K562 (cell line): ENCODE results near the gene CUX1. TPM values are rescaled to one million over a fixed set of nuclear protein-coding genes. Genes with fewer than 3 reads are reported as not detected.
A peak's percentile ranks its signal among the peaks of the same experiment; 100 is the strongest.

Experiments used
- ARID1B ChIP-seq: fragments of 450-650 bp; IDR thresholded peaks from 2 replicates; pipeline ENCODE4 v1.6.1; 2016; ENCODE audit warnings: antibody characterized with exemption, mild to moderate bottlenecking, inconsistent platforms
- BHLHE40 ChIP-seq: IDR thresholded peaks from 2 replicates; pipeline ENCODE4 v1.6.1; 2011; ENCODE audit warnings: low read length, improper control_type of control experiment
- BRCA1 ChIP-seq, 2 experiments: fragments of 450-650 bp in 1 of 2; sonication (generic) in 1 of 2; formaldehyde crosslinking in 1 of 2; IDR thresholded peaks; 2 replicates each; pipeline versions ENCODE4 v1.5.0 to v1.6.1; 2017 to 2020; ENCODE audit warnings: mild to moderate bottlenecking in 1 of 2, missing genetic modification reagents in 1 of 2
- CHD4 ChIP-seq: fragments of 200-600 bp; sonication (generic); IDR thresholded peaks from 3 replicates; pipeline ENCODE4 v1.6.1; 2012; ENCODE audit warnings: low read depth, mild to moderate bottlenecking, mixed read lengths, low read length, inconsistent platforms; ENCODE audit not compliant: insufficient read depth, insufficient replicate concordance, poor library complexity, severe bottlenecking
- CREB1 ChIP-seq, 2 experiments: sonication (generic) in 1 of 2; formaldehyde crosslinking in 1 of 2; IDR thresholded peaks; 2 replicates each; pipeline versions ENCODE4 v1.6.1 to v1.8.0; 2012 to 2022; ENCODE audit warnings: inconsistent platforms in 1 of 2, mild to moderate bottlenecking in 1 of 2, missing genetic modification reagents in 1 of 2, moderate library complexity in 1 of 2
- E2F4 ChIP-seq: sonication (generic); formaldehyde crosslinking; IDR thresholded peaks from 2 replicates; pipeline ENCODE4 v1.8.0; 2022; ENCODE audit warnings: mild to moderate bottlenecking, low read depth, missing genetic modification reagents
- FOXP4 ChIP-seq: sonication (generic); formaldehyde crosslinking; IDR thresholded peaks from 2 replicates; pipeline ENCODE4 v1.8.0; 2022; ENCODE audit warnings: mild to moderate bottlenecking, missing genetic modification reagents, borderline replicate concordance
- GTF2B ChIP-seq: IDR thresholded peaks from 2 replicates; pipeline ENCODE4 v1.6.1; 2011; ENCODE audit not compliant: insufficient read length; ENCODE audit errors: extremely low read depth
- HES1 ChIP-seq: fragments of 450-650 bp; IDR thresholded peaks from 2 replicates; pipeline ENCODE4 v1.6.1; 2016; ENCODE audit warnings: low read depth, mild to moderate bottlenecking, moderate library complexity
- HMBOX1 ChIP-seq: sonication (generic); IDR thresholded peaks from 2 replicates; pipeline ENCODE4 v1.6.1; 2016
- MAFF ChIP-seq: IDR thresholded peaks from 2 replicates; pipeline ENCODE4 v1.6.1; 2012; ENCODE audit warnings: low read length, improper control_type of control experiment
- NR2C1 ChIP-seq, 2 experiments: fragments of 450-650 bp; IDR thresholded peaks; 2 replicates each; pipeline ENCODE4 v1.6.1; 2017; ENCODE audit warnings: mild to moderate bottlenecking in 2 of 2, antibody characterized with exemption in 1 of 2, inconsistent platforms in 1 of 2, missing compliant biosample characterization in 1 of 2, missing genetic modification characterization in 1 of 2
- PURB ChIP-seq: sonication (generic); formaldehyde crosslinking; IDR thresholded peaks from 2 replicates; pipeline ENCODE4 v1.9.0; 2021; ENCODE audit warnings: low read depth, mild to moderate bottlenecking, missing genetic modification reagents
- polyA plus RNA-seq, 8 experiments: library from polyadenylated mRNA; depleted of rRNA in 4 of 8; stranded (reverse) in 5 of 8; unstranded in 3 of 8; fragments of >200 nt; fragmentation: Nextera tagmentation in 2 of 8; fragmentation: Illumina TruSeq in 1 of 8; extraction: Ambion mirVana in 2 of 8; extraction: Trizol in 1 of 8; gene quantifications; 2 replicates each; pipeline versions ENCODE4 v1.2.1 to v1.2.3, GENCODE V29; 2011 to 2014; ENCODE audit warnings: inconsistent platforms in 1 of 8, missing spikeins in 1 of 8
- total RNA-seq, 7 experiments: library from RNA; depleted of rRNA in 6 of 7; stranded (reverse); fragments of >200 nt in 6 of 7; fragmentation: Illumina TruSeq in 2 of 7; extraction: Trizol in 2 of 7; gene quantifications; 2 replicates each; pipeline versions ENCODE4 v1.2.1 to v1.2.3, GENCODE V29; 2011 to 2021; ENCODE audit warnings: low replicate concordance in 1 of 7

CUX1 gene
- total and polyA plus RNA-seq, 9 of the 15 experiments (the other 6 are each of a cell fraction or from before 2014, with no cell fraction given): 3.6 to 55.3 (median 25.2) TPM

- TF ChIP-seq GTF2B: no peak
- no peak; the same call in 1 of the 2 replicates for TF ChIP-seq HES1
- TF ChIP-seq CHD4: no peak
- peak; percentile 57 for TF ChIP-seq BHLHE40
- TF ChIP-seq ARID1B: peak; percentile 86
- no peak for TF ChIP-seq BRCA1 (IDR thresholded peaks at IDR 0.05)
- TF ChIP-seq BRCA1 (CRISPR knock-in tag; IDR thresholded peaks at IDR 0.05): no peak
- 0 out of 2 replicates have a peak, but pooled peaks have one; percentile 38 for TF ChIP-seq FOXP4 (CRISPR knock-in tag)
- TF ChIP-seq E2F4: no peak
- TF ChIP-seq PURB (CRISPR knock-in tag): no peak
- TF ChIP-seq MAFF: peak; percentile 83
- TF ChIP-seq CREB1 (IDR thresholded peaks at IDR 0.05): peak; percentile 86
- peak; percentile 76 for TF ChIP-seq CREB1 (CRISPR knock-in tag; IDR thresholded peaks at IDR 0.05)
- peak; percentile 47; the same call in 1 of the 2 replicates for TF ChIP-seq HMBOX1
- TF ChIP-seq NR2C1 (IDR thresholded peaks at IDR 0.05): no peak
- TF ChIP-seq NR2C1 (tag; IDR thresholded peaks at IDR 0.05): 0 out of 2 replicates have a peak, but pooled peaks have one; percentile 13
These were observed 65.5 kb downstream of the CUX1 start (continued) for GRCh38 chr7:101882595-101883564.
